Myocyte (in vitro differentiated cells): ENCODE results near the gene MRPL38. TPM values are rescaled to one million over a fixed set of nuclear protein-coding genes. Genes with fewer than 3 reads are reported as not detected.

Experiments
- DNase-seq: peaks from one replicate; pipeline ENCODE4 v3.0.0-alpha.2; 2012; ENCODE audit warnings: low read depth
- polyA plus RNA-seq: library from polyadenylated mRNA; unstranded; fragments of >200 nt; gene quantifications from one replicate; pipeline ENCODE4 v1.2.1, GENCODE V29; 2012; ENCODE audit warnings: missing spikeins
- total RNA-seq: library from RNA; depleted of rRNA; stranded (reverse); fragments of >200 nt; gene quantifications from 2 replicates; pipeline ENCODE4 v1.2.3, GENCODE V29; 2014

Gene MRPL38
- 38.2 and 43.4 TPM in 2 replicates for total RNA-seq
- polyA plus RNA-seq: 46.4 TPM

GRCh38 chr17:75904749-75905521 lies at the start of gene MRPL38:
TSS of gene MRPL38 (minus strand) at chr17:75904884. CDS start at chr17:75904875, 9 bp downstream.
- peak; percentile 93 for DNase-seq

GRCh38 chr17:75950855-75951554 lies 46.3 kb upstream of the MRPL38 start:
- DNase-seq: peak; percentile 89

GRCh38 chr17:75950421-75950820 lies 45.7 kb upstream of the MRPL38 start:
- peak; percentile 45 for DNase-seq

- DNase-seq: no peak
Measured at GRCh38 chr17:75945211-75945610, 40.5 kb upstream of the MRPL38 start.

GRCh38 chr17:75943491-75943890 lies 38.8 kb upstream of the MRPL38 start:
- no peak for DNase-seq

- no peak for DNase-seq
Measured at GRCh38 chr17:75942473-75942872, 37.8 kb upstream of the MRPL38 start.

- DNase-seq: no peak
Measured at GRCh38 chr17:75941442-75941819, 36.7 kb upstream of the MRPL38 start.

- DNase-seq: peak; percentile 96
Measured at GRCh38 chr17:75940727-75941441, 36.2 kb upstream of the MRPL38 start, which contains the start of gene FBF1. TSS of gene FBF1 (minus strand) at chr17:75941042. CDS start at chr17:75938149, 2,893 bp downstream.

GRCh38 chr17:75937652-75938051 lies 33.0 kb upstream of the MRPL38 start:
- DNase-seq: no peak

GRCh38 chr17:75933808-75934207 lies 29.1 kb upstream of the MRPL38 start:
- no peak for DNase-seq

GRCh38 chr17:75932852-75933251 lies 28.2 kb upstream of the MRPL38 start:
- no peak for DNase-seq

- DNase-seq: no peak
Measured at GRCh38 chr17:75931062-75931461, 26.4 kb upstream of the MRPL38 start.

- peak; percentile 15 for DNase-seq
Measured at GRCh38 chr17:75927286-75927922, 22.7 kb upstream of the MRPL38 start.

- DNase-seq: no peak
Measured at GRCh38 chr17:75926456-75926855, 21.8 kb upstream of the MRPL38 start.

- DNase-seq: no peak
Measured at GRCh38 chr17:75925912-75926311, 21.2 kb upstream of the MRPL38 start.

- DNase-seq: no peak
Measured at GRCh38 chr17:75925103-75925502, 20.4 kb upstream of the MRPL38 start.

- DNase-seq: no peak
Measured at GRCh38 chr17:75922963-75923874, 18.5 kb upstream of the MRPL38 start.

GRCh38 chr17:75922173-75922961 lies 17.7 kb upstream of the MRPL38 start:
- DNase-seq: no peak

- DNase-seq: no peak
Measured at GRCh38 chr17:75921596-75921995, 16.9 kb upstream of the MRPL38 start.
